Mammary epithelial cell (primary cell): ENCODE data around the gene KLHL17.

Experiments used
- EZH2 ChIP-seq: IDR thresholded peaks from 2 replicates; pipeline ENCODE4 v1.6.1; 2012; ENCODE audit warnings: low read length, inconsistent platforms, borderline replicate concordance
- TF ChIP-seq, protein P1 (sequence below), 2 donors: IDR thresholded peaks in 1 of 2; conservative IDR thresholded peaks in 1 of 2; 2 replicates each; pipeline ENCODE4 v1.5.1; 2011 to 2012; ENCODE audit warnings: inconsistent platforms in 2 of 2, low read length in 2 of 2, mild to moderate bottlenecking in 2 of 2, control low read depth in 1 of 2, low read depth in 1 of 2; ENCODE audit not compliant: insufficient read depth in 1 of 2; ENCODE audit errors: extremely low read depth in 1 of 2

DNA sequence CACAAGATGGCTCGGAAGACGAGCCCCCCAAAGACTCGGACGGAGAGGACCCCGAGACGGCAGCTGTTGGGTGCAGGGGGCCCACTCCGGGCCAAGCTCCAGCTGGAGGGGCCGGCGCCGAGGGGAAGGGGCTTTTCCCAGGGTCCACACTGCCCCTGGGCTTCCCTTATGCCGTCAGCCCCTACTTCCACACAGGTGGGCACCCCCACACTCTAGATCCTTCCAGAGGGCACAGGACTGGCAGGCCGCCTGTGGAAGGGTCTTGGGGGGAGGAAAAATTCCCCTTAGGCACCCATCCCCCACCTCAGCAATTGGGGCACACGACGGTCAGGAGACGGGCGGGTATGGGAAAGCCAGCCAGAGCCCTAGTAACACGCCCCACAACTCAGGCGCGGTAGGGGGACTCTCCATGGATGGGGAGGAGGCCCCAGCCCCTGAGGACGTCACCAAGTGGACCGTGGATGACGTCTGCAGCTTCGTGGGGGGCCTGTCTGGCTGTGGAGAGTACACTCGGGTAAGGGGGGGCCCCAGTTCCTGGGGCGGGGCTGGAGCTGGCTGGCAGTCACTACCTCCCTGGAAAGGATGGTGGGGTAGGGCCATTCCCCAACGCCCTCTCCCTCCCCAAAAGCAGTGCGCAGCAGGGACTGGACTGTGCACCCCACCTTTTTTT lies 17.4 kb upstream of the KLHL17 start:
- TF ChIP-seq, protein P1, sequence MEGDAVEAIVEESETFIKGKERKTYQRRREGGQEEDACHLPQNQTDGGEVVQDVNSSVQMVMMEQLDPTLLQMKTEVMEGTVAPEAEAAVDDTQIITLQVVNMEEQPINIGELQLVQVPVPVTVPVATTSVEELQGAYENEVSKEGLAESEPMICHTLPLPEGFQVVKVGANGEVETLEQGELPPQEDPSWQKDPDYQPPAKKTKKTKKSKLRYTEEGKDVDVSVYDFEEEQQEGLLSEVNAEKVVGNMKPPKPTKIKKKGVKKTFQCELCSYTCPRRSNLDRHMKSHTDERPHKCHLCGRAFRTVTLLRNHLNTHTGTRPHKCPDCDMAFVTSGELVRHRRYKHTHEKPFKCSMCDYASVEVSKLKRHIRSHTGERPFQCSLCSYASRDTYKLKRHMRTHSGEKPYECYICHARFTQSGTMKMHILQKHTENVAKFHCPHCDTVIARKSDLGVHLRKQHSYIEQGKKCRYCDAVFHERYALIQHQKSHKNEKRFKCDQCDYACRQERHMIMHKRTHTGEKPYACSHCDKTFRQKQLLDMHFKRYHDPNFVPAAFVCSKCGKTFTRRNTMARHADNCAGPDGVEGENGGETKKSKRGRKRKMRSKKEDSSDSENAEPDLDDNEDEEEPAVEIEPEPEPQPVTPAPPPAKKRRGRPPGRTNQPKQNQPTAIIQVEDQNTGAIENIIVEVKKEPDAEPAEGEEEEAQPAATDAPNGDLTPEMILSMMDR (conservative IDR thresholded peaks at IDR 0.05 in 1 of 2, IDR thresholded peaks at IDR 0.05 in 1 of 2; ENCODE audit: extremely low read depth in 1 of 2, insufficient read depth in 1 of 2, low read depth in 1 of 2, low read length in 2 of 2), result no peak
- no peak for TF ChIP-seq EZH2
